ENCODE results near the gene ALOXE3.
"Not testable (repeated sequence)": the region's sequence is repeated elsewhere in the genome, so short reads cannot be mapped to it uniquely, and the experiment has no call there.

Gene ALOXE3

DNA sequence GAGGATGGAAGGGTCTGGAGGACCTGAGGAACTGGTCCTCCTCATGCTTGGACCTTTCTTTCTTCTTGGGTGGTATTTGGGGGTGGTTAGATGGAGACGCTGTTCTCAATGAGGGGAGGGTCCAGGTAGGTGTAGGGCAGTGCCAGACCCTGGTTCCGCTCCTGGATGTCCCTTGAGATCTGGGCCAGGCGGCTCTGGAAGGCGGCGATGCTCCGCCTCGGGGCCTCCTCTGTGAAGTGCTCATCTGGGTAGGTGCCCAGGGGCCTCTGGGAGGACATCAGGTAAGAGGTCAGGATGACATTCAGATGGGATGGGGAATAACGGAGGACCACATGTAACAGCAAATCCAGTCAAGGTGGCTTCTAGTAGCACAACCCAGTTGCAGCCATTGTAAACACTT is 21.8 kb downstream of the ALOXE3 start:
- no peak for DNase-seq (ENCODE audit: low read depth, low spot score)

- no peak for DNase-seq (ENCODE audit: low read depth, low spot score)
Measured at GRCh38 chr17:8095361-8095760, 23.0 kb downstream of the ALOXE3 start.

DNA sequence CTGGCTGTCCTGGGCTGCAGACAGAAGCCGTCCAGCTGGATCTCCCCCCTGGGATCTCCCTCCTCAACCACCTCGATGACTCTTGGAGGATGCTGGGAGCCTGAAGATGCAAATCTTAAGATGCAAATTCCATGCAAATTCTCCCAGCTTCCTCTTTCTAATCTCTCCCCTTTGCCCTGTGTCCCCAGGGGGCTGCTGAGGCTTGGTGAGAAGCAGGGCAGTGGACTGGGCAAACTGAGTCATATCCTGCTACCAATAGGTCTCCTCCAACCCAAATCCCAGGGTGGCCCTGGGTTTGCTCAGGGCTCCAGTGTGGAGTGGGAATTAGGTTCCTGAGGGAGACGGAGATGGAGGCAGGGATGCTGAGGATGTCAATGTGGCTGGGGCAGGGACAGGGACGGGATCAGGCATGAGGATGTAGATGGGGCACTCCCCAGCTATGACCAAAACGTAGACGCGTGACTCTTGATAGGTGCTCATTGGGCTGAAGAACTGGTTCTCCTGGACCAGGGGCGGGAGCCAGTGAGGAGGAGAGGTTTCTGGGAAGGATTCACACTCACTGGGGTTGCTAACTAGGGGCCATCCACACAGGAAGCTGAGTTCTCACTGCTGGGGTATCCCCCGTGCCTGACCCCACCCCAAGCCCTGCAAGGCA is 27.2 kb downstream of the ALOXE3 start:
- DNase-seq (ENCODE audit: low read depth, low spot score) = no peak

DNA sequence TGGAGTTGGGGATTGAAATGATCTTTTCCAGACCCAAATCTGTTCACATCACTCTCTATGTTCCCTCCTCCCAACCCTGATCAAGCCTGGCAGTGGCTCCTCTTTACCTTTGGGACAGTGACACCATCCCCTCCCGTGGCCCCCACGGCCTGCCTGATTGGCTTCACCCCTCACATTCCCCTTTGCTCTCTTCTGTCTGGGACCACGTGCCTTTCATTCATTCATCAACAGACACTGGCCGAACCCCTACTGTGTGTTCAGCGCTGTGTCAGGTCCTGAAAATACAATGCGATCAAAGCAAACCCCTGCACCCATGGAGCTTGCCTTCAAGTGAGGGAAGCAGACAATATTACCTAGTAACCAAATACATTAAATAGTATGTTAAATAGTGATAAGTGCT is 28.6 kb downstream of the ALOXE3 start:
- DNase-seq (ENCODE audit: low read depth, low spot score) = no peak

DNA sequence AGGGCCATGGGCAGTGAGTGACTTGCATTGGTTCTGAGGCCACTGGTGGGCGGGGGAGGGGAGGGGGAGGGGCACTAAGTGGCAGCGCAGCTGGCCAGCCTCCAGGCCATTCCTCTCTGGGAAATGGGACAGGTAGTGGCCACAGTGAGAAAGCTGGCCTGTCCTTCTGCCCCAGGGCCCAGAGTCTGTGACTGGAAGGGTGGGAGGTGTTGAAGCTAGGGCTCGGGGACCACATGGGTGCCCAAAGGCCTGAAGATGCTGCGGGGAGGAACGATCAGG is 30.4 kb downstream of the ALOXE3 start:
- DNase-seq (ENCODE audit: low read depth, low spot score) = no peak

GRCh38 chr17:8087075-8087951 is 31.0 kb downstream of the ALOXE3 start, which contains the start of gene ALOX12B:
ALOX12B (minus strand) TSS chr17:8087716; CDS start chr17:8087442, 274 bp downstream.
- no peak for DNase-seq (ENCODE audit: low read depth, low spot score)

DNA sequence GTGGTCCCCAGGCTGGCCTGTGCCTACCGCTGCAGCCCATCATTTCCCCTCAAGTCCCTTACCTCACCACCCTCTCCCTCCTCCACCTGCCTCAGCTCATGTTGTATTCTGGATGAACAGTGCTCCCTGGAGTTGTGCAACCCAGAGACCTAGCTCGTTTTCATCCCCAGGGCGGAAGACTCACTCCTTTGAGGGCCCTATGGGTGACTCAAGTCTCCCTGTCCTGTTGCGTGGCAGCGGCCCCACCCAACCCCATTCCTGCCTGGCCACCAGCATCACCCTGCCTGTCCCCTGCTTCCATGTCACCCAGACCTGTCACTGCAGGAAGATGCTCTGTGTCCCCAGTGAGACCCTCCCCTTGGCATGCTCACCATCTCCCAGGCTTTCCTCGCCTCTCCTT is 34.1 kb downstream of the ALOXE3 start:
- no peak for DNase-seq (ENCODE audit: low read depth, low spot score)

DNA sequence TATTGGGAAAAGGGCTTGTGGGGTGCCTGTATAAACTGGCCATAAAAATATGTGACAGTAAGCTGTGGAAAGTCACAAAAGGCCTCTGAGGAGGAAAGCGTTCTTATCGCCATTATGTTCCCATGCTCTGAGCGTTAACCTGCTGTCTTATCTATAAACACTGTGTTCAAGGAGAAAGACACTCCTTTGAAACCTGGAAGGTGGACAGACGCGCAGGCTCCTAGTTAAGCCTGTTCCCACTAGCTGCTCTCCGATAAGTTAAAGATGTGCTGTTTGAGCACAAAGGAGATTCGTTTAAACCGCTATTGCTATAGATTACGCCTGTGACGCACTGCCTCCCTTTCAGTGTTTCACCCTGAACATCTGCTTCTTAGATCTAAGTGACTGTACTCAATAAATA is 36.0 kb downstream of the ALOXE3 start:
- no peak for DNase-seq (ENCODE audit: low read depth, low spot score)

DNA sequence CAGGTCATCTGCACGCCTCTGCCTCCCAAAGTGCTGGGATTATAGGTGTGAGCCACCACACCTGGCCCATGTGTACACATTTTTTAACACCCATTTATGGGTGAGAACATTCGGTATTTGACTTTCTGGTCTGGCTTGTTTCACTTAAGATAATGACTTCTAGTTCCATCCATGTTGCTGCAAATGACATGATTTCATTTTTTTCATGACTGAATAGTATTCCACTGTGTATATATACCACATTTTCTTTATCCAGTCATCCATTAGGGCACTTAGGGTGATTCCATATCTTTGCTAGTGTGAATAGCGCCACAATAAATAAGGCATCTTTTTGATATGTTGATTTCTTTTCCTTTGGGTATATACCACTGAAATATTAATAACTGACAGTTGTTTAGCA is 36.4 kb downstream of the ALOXE3 start:
- DNase-seq (ENCODE audit: low read depth, low spot score) = no peak

DNA sequence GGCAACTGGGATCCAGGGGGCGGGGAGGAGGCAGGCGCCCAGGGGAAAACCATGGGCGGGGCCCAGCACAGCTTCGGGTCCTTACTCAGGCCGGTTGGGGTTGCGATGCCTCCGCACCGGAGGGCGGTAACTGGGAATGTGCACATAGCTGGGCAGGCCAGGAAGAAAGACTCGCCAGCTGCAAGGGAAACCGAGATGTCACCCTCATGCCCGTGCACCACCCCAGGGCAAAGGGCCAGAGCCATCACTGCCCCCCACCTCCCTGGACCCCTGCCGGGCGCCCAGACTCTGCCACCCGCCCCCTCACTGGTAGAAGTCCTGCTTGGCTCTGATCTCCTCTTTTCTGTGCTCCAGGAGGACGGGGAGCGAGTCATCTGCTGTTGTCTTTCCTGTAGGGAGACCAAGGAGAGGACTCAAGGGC is 37.5 kb downstream of the ALOXE3 start:
- DNase-seq (ENCODE audit: low read depth, low spot score) = no peak

- DNase-seq (ENCODE audit: low read depth, low spot score) = no peak
Measured at GRCh38 chr17:8080208-8080798, 38.0 kb downstream of the ALOXE3 start.

DNA sequence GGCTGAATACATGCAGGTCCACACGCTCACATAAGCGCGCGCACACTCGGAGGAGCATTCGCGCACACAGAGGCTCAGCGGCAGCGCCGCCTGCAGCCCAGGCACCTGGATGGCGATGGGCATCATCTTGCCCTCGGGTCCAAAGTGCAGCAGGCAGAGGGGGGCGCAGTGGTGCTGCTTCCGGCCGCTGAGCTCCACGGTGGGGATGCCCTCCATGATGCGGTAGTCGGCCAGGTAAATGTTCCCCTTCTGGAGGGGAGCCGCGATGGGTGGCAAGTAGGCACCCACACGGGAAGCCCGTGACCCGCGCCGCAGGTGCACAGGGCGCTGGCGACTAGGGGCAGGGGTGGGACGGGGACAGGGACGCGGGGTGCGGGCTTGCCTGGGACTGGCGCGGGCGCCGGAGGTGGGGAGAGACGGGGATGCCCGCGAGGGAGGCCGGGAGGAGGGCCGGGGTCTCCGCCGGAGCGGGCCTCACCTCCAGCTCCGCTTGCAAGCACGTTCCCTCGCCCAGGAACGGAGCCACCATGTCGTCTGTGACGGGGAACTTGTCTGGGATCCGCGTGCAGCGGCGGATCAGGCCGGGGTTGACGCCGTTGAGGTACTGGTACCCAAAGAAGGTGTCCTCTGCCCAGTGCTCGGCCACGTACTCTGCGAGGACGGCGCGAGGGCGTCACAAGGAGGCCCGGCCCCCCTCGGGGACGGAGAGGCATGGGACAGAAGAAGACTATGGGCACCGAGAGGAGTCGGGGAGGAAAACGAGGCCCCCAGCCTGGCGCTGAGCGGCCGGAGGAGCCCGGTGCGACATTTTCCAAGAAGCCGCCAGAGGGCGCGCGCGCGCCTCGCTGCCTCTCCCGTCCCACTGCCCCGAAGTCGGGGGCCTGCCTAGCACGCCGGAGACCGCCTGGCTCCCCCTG is 38.8 kb downstream of the ALOXE3 start:
- no peak for DNase-seq (ENCODE audit: low read depth, low spot score)

DNA sequence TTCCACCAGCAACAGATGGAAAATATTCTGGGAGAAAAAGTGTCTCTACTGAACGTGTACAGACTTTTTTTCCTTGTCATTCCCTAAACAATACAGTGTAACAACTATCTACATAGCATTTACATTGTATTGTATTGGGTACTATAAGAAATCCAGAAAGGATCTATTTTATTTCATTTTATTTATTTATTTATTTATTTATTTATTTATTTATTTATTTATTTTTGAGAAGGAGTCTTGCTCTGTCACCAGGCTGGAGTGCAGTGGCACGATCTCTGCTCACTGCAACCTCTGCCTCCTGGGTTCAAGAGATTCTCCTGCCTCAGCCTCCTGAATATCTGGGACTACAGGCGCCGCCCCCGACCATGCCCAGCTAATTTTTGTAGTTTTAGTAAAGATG is 40.4 kb downstream of the ALOXE3 start:
- DNase-seq (ENCODE audit: low read depth, low spot score) = not testable (repeated sequence)

DNA sequence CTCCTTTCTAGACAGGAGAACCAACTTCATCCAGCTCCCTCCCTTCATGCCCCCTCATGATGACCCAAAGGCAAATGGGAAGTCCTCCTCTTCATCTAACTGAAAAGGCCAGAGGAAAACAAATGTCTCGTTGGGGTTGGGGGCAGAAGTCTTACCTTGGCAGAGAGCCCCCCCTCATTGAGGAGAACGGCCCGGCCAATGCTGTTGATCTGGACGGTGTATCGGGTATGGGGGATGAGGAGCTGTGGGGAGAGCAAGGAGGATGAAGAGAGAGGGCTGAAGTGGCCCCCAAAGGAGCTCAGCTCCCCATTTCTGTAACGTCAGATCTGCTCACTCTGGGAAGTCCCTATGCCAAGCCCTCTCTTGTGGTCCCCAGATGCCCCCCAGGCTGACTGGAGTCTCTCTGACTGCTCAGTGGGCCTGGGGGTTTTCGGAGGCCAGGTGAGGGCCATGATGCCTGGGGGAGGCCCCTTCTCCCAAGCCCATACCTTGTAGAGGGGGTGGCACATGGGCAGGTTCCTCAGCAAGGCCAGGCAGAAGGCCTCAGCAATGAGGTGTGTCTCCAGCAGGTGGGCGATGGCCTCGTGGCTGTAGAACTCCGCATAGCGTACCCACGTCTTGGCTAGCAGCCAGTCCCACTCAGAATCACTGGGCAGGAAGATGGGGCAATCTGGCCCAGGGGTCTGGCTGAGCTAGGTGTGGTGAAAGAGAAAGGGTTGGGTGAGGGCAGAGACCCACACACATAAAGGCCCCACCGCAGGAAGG is 41.6 kb downstream of the ALOXE3 start:
- DNase-seq (ENCODE audit: low read depth, low spot score) = no peak

- DNase-seq (ENCODE audit: low read depth, low spot score) = no peak
Measured at GRCh38 chr17:8075574-8076342, 42.6 kb downstream of the ALOXE3 start.

- DNase-seq (ENCODE audit: low read depth, low spot score) = no peak
Measured at GRCh38 chr17:8075081-8075480, 43.2 kb downstream of the ALOXE3 start.

DNA sequence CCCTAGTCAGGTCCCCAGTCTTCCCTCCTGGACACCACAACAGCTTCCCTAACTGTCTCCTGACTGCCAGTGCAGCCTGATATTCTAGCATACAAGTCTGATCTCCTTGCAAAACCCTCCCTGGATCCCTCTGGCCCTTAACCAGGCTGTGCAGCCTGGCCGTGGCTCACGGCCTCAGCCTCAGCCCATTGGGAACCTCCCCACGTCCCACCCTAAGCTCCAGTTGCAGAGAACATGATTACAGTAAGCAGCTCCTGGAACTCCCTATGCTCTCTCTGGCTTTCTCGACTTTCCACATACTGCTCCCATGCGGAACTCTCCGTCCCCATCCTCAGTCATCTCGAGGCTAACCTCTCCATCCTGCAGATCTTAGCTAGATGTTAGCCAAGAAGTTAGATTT is 43.8 kb downstream of the ALOXE3 start:
- DNase-seq (ENCODE audit: low read depth, low spot score) = no peak

GRCh38 chr17:8073627-8074484 is 44.5 kb downstream of the ALOXE3 start:
- DNase-seq (ENCODE audit: low read depth, low spot score) = no peak

DNA sequence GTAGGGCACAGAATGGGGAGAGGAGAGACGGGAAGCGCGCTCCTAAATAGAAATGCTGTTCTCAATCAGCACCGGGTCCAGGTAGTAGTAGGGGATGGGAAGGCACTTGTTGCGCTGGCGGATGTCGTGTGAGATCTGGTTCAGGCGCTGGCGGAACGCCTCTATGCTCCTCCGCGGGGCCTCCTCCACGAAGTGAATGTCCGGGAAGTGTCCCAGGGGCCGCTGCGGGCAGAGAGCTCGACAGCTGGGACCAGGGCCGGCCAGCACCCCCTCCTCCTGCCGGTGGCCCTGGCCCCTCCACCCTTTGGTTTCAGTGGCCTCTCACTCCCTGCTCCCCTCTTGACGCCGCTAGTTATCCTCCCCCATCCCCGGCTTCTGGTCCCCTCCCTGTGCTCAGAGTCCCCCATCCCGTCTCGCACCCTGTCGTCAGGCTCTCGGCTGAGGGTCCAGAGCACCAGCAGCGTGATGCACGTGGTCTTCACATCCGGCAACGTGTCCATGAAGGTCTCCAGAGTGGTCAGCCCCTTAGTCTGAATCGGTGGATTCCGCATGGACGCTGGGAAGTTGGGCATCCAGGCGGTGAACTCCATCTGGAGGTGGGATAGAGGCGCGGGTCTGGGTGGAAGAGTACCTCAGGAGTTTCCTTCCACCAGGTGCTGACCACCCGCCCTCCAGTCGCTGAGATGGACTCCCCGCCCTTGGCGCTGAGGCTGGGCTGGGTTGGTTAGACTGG is 45.4 kb downstream of the ALOXE3 start:
- DNase-seq (ENCODE audit: low read depth, low spot score) = no peak
